GM19023 (cell line): ENCODE measurements around the gene RTN4.

ENCODE experiments used
- ATAC-seq: cut with Tn5 transposase; IDR thresholded peaks from one replicate; pipeline ENCODE4 v1.9.1; 2021; ENCODE audit warnings: mild to moderate bottlenecking, moderate library complexity; ENCODE audit not compliant: unreplicated experiment

RTN4 gene

GRCh38 chr2:54931473-54931872 is 118.8 kb downstream of the RTN4 start:
- ATAC-seq = no peak

- ATAC-seq = no peak
These were observed 121.5 kb downstream of the RTN4 start for GRCh38 chr2:54928719-54929118.

GRCh38 chr2:54927751-54928615 is 122.3 kb downstream of the RTN4 start:
- no peak for ATAC-seq

- no peak for ATAC-seq
These were observed 123.0 kb downstream of the RTN4 start for GRCh38 chr2:54927085-54927750.

GRCh38 chr2:54925022-54925421 is 125.2 kb downstream of the RTN4 start:
- no peak for ATAC-seq

GRCh38 chr2:54924121-54924520 is 126.1 kb downstream of the RTN4 start:
- no peak for ATAC-seq
